ENCODE results near the gene GUCA1A.

GRCh38 chr6:42179945-42180313 is 6.8 kb downstream of the GUCA1A start:
- TF ChIP-seq CTCF (IDR thresholded peaks at IDR 0.05) (no peak), POLR2A (IDR thresholded peaks at IDR 0.05) (no peak)

Data from upper lobe of left lung (tissue), 4 donors.